PC-9 (cell line): Measurements from ENCODE around the gene DOK3. TPM values are rescaled to one million over a fixed set of nuclear protein-coding genes. Genes with fewer than 3 reads are reported as not detected.
"Not testable (repeated sequence)": the region's sequence is repeated elsewhere in the genome, so short reads cannot be mapped to it uniquely, and the experiment has no call there.

ENCODE experiments used
- BruUV-seq: library from RNA; stranded (reverse); fragments of 400-500 nt; replicated peaks from 2 replicates; lab custom pipeline; 2021; lab: Mats Ljungman, UMichigan
- CTCF ChIA-PET: fragments of 300-600 bp; sonication (Branson Sonifier 250); formaldehyde crosslinking; loops from one replicate; lab custom pipeline; 2022; ENCODE audit warnings: antibody characterized with exemption; lab: Charles Lee
- POLR2A ChIA-PET: fragments of 300-600 bp; sonication (Branson Sonifier 250); formaldehyde crosslinking; loops from one replicate; lab custom pipeline; 2022; ENCODE audit warnings: antibody characterized with exemption; ENCODE audit not compliant: unreplicated experiment; lab: Charles Lee
- DNase-seq, 2 experiments: peaks; one replicate each; pipeline versions ENCODE4 v3.0.0 to v3.0.0-alpha.2; 2015 to 2022; ENCODE audit warnings: mixed read lengths in 1 of 2
- H2AFZ ChIP-seq: fragments of 200-600 bp; sonication (generic); 2 replicates; pipeline ENCODE4 v1.8.1; 2017; ENCODE audit warnings: antibody characterized with exemption
- H3F3A ChIP-seq: fragments of 200-600 bp; sonication (generic); 2 replicates; pipeline ENCODE4 v1.8.1; 2017; ENCODE audit warnings: antibody characterized with exemption, mild to moderate bottlenecking, low read depth; ENCODE audit not compliant: insufficient read depth
- H3K27ac ChIP-seq: fragments of 200-600 bp; sonication (generic); 2 replicates; pipeline ENCODE4 v1.6.1; 2016; ENCODE audit warnings: mixed run types
- H3K27me3 ChIP-seq: fragments of 200-600 bp; sonication (generic); 2 replicates; pipeline ENCODE4 v1.6.1; 2016; ENCODE audit warnings: low read depth, mixed run types; ENCODE audit not compliant: insufficient read depth
- H3K36me3 ChIP-seq: fragments of 200-600 bp; sonication (generic); 2 replicates; pipeline ENCODE4 v1.6.1; 2016; ENCODE audit warnings: low read depth, mixed run types
- H3K4me1 ChIP-seq: fragments of 200-600 bp; sonication (generic); replicated peaks from 2 replicates; pipeline ENCODE4 v1.6.1; 2016; ENCODE audit warnings: mixed run types; ENCODE audit not compliant: insufficient read depth
- H3K4me2 ChIP-seq: fragments of 200-600 bp; sonication (generic); 2 replicates; pipeline ENCODE4 v1.6.1; 2017; ENCODE audit warnings: mixed run types
- H3K4me3 ChIP-seq: fragments of 200-600 bp; sonication (generic); 2 replicates; pipeline ENCODE4 v1.6.1; 2016; ENCODE audit warnings: mixed run types
- H3K79me2 ChIP-seq: fragments of 200-600 bp; sonication (generic); 2 replicates; pipeline ENCODE4 v1.6.1; 2017; ENCODE audit warnings: low read depth, mixed run types
- H3K9me2 ChIP-seq: fragments of 200-600 bp; sonication (generic); 2 replicates; pipeline ENCODE4 v1.8.1; 2017; ENCODE audit warnings: mild to moderate bottlenecking; ENCODE audit not compliant: insufficient read depth
- H3K9me3 ChIP-seq: fragments of 200-600 bp; sonication (generic); 2 replicates; pipeline ENCODE4 v1.8.1; 2016; ENCODE audit warnings: low read depth; ENCODE audit not compliant: insufficient read depth
- H4K20me1 ChIP-seq: fragments of 200-600 bp; sonication (generic); 2 replicates; pipeline ENCODE4 v1.8.1; 2017; ENCODE audit not compliant: insufficient read depth
- EZH2 ChIP-seq: fragments of 200-600 bp; sonication (generic); IDR thresholded peaks from 2 replicates; pipeline ENCODE4 v1.8.0; 2017; ENCODE audit warnings: antibody characterized with exemption, low read depth
- intact Hi-C: fragments of 100-400 bp; cut with micrococcal nuclease; formaldehyde crosslinking; loops from one replicate; pipeline ENCODE4 v1.10.0; 2022; ENCODE audit not compliant: unreplicated experiment
- total RNA-seq: library from RNA; stranded (reverse); gene quantifications from 2 replicates; pipeline ENCODE4 v1.2.3, GENCODE V29; 2021
- TF ChIP-seq, protein P1 (sequence below): fragments of 200-600 bp; sonication (generic); conservative IDR thresholded peaks from 2 replicates; pipeline ENCODE4 v1.6.1; 2017; ENCODE audit warnings: mixed run types, antibody characterized with exemption, mild to moderate bottlenecking, moderate library complexity

DOK3 gene
- total RNA-seq, 1 experiment from 2014 or later = 12.2 TPM

DNA sequence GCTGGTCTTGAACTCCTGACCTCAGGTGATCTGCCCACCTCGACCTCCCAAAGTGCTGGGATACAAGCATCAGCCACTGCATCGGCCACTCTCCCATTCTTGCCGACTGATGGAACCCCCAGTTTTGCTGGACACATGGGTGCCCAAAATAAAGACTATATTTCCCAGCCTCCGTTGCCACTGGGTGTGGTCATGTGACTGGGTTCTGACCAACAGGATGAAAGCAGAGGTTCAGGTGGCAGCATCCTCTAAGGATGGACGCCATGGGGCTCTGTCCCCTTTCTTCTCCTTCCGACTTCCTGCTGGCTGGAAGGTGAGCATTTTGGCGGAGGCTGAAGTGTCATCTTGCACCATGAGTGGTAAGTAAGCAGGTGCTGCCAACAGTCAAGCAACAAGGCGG is 22.5 kb downstream of the DOK3 start:
- POLR2A ChIA-PET = interaction anchor here (0.6 kb wide), 1 partner anchor 8 kb away, joined by 4 read pairs; no protein-coding TSS in a partner anchor
- peaks cover 16% of the 10 kb centered on the region; the same call in 1 of the 2 replicates for H3F3A ChIP-seq
- no peak overlapping the region for H3K4me3 ChIP-seq
- H3K4me1 ChIP-seq = no peaks in the 10 kb centered on the region
- TF ChIP-seq, protein P1, sequence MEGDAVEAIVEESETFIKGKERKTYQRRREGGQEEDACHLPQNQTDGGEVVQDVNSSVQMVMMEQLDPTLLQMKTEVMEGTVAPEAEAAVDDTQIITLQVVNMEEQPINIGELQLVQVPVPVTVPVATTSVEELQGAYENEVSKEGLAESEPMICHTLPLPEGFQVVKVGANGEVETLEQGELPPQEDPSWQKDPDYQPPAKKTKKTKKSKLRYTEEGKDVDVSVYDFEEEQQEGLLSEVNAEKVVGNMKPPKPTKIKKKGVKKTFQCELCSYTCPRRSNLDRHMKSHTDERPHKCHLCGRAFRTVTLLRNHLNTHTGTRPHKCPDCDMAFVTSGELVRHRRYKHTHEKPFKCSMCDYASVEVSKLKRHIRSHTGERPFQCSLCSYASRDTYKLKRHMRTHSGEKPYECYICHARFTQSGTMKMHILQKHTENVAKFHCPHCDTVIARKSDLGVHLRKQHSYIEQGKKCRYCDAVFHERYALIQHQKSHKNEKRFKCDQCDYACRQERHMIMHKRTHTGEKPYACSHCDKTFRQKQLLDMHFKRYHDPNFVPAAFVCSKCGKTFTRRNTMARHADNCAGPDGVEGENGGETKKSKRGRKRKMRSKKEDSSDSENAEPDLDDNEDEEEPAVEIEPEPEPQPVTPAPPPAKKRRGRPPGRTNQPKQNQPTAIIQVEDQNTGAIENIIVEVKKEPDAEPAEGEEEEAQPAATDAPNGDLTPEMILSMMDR = no peak
- TF ChIP-seq EZH2 = no peak
- no peak for DNase-seq
- H3K79me2 ChIP-seq = peaks cover under 1% of the 10 kb centered on the region; the same call in 1 of the 2 replicates
- no peaks in the 10 kb centered on the region for H3K9me2 ChIP-seq
- no peaks in the 10 kb centered on the region for H3K9me3 ChIP-seq
- peaks cover 4% of the 10 kb centered on the region; the same call in 1 of the 2 replicates for H3K36me3 ChIP-seq
- no peaks in the 10 kb centered on the region for H3K27me3 ChIP-seq
- no peak overlapping the region for H2AFZ ChIP-seq
- CTCF ChIA-PET = no interaction called here
- intact Hi-C loops = no loop called here
- no peak overlapping the region for H3K4me2 ChIP-seq
- no peaks in the 10 kb centered on the region for H4K20me1 ChIP-seq
- H3K27ac ChIP-seq = no peak overlapping the region
- BruUV-seq = no TSS peak

GRCh38 chr5:177486256-177486655 is 23.4 kb downstream of the DOK3 start:
- ChIA-PET POLR2A (interaction anchor here (0.6 kb wide), 1 partner anchor 9 kb away, joined by 4 read pairs; no protein-coding TSS in a partner anchor), CTCF (no interaction called here)
- BruUV-seq = no TSS peak
- no peak for DNase-seq
- Histone ChIP-seq H2AFZ (no peak overlapping the region), H3K27ac (no peak overlapping the region), H3F3A (peaks cover 19% of the 10 kb centered on the region; the same call in 1 of the 2 replicates), H3K4me1 (no peaks in the 10 kb centered on the region), H3K4me3 (no peak overlapping the region), H3K36me3 (peaks cover 4% of the 10 kb centered on the region; the same call in 1 of the 2 replicates), H3K27me3 (no peaks in the 10 kb centered on the region), H3K79me2 (no peaks in the 10 kb centered on the region), H3K4me2 (no peak overlapping the region), H3K9me2 (no peaks in the 10 kb centered on the region), H3K9me3 (no peaks in the 10 kb centered on the region), H4K20me1 (no peaks in the 10 kb centered on the region)
- intact Hi-C loops = no loop called here
- TF ChIP-seq, protein P1 = no peak
- TF ChIP-seq EZH2 = no peak

DNA sequence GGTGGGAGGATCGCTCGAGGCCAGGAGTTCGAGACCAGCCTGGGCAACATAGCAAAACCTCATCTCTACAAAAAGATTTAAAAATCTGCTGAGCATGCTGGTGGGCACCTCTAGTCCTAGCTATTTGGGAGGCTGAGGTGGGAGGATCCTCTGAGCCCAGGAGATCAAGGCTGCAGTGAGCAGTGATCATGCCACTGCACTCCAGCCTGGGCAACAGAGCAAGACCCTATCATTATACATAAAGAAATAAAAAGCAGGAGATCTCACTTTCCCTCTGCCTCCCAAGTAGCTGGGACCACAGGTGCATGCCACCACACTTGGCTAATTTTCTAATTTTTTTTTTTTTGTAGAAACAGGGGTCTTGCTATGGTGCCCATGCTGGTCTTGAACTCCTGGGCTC is 23.9 kb downstream of the DOK3 start:
- H3K4me3 ChIP-seq, H4K20me1 ChIP-seq, H3K9me2 ChIP-seq, H3K79me2 ChIP-seq, H3K27me3 ChIP-seq, BruUV-seq, H3K4me1 ChIP-seq, intact Hi-C loops, H3K4me2 ChIP-seq, H3K9me3 ChIP-seq, H3K27ac ChIP-seq, POLR2A ChIA-PET, DNase-seq, H2AFZ ChIP-seq, H3K36me3 ChIP-seq: not testable (repeated sequence)
- peaks cover 19% of the 10 kb centered on the region; the same call in 1 of the 2 replicates for H3F3A ChIP-seq
- CTCF ChIA-PET = interaction anchor here (0.6 kb wide), 1 partner anchor 13 kb away, joined by 3 read pairs; no protein-coding TSS in a partner anchor
